HepG2 (cell line): Measurements from ENCODE around the gene MLYCD. TPM values are rescaled to one million over a fixed set of nuclear protein-coding genes. Genes with fewer than 3 reads are reported as not detected.

Experiments
- ATAC-seq: fragments of 200-7000 bp; cut with Tn5 transposase; 3 replicates; pipeline ENCODE4 v1.9.1; 2020; ENCODE audit warnings: mild to moderate bottlenecking, moderate library complexity
- BruUV-seq: library from RNA; stranded (reverse); fragments of 400-500 nt; replicated peaks from 2 replicates; lab custom pipeline; 2021; lab: Mats Ljungman, UMichigan
- CTCF ChIA-PET: fragments of 300-600 bp; formaldehyde crosslinking; extraction: SDS; loops from one replicate; lab custom pipeline; 2021; ENCODE audit warnings: low total read pairs, inconsistent platforms, low intra/inter-chr PET ratio; lab: Yijun Ruan, JAX
- POLR2A ChIA-PET: fragments of 350-600 bp; sonication (Branson Sonifier 250); formaldehyde crosslinking; loops from one replicate; lab custom pipeline; 2020; ENCODE audit warnings: antibody characterized with exemption, inconsistent platforms; lab: Yijun Ruan, JAX
- DNase-seq: peaks from one replicate; pipeline ENCODE4 v3.0.0-alpha.2; 2015; ENCODE audit warnings: low spot score
- FAIRE-seq: peaks from 3 replicates; lab custom pipeline; 2011; peaks lifted over from hg19 to GRCh38; lab: Jason Lieb, UNC
- H2AFZ ChIP-seq: one replicate; pipeline ENCODE4 v1.6.1; 2011; ENCODE audit warnings: low read length, inconsistent platforms
- H3K27ac ChIP-seq: fragments of 300-600 bp; 3 replicates; pipeline ENCODE4 v1.8.0; 2011; ENCODE audit warnings: mixed run types, mild to moderate bottlenecking, mixed read lengths, low read length, inconsistent platforms; ENCODE audit not compliant: insufficient read depth; ENCODE audit errors: extremely low read length
- H3K27me3 ChIP-seq, 2 experiments: fragments of 200-600 bp in 1 of 2; 2 replicates in 1 of 2; 3 replicates in 1 of 2; pipeline versions ENCODE4 v1.6.0 to v1.8.0; 2011; ENCODE audit warnings: low read length in 2 of 2, mild to moderate bottlenecking in 2 of 2, moderate library complexity in 2 of 2, inconsistent platforms in 1 of 2; ENCODE audit not compliant: insufficient read depth in 2 of 2, control insufficient read depth in 1 of 2
- H3K36me3 ChIP-seq, 2 experiments: fragments of 200-600 bp in 1 of 2; replicated peaks in 1 of 2; 2 replicates in 1 of 2; 3 replicates in 1 of 2; pipeline versions ENCODE4 v1.5.1 to v1.8.0; 2011; ENCODE audit warnings: low read length in 2 of 2, inconsistent platforms in 1 of 2; ENCODE audit not compliant: insufficient read depth in 2 of 2, control insufficient read depth in 1 of 2
- H3K4me1 ChIP-seq: 2 replicates; pipeline ENCODE4 v1.5.1; 2012; ENCODE audit warnings: low read length, inconsistent platforms; ENCODE audit not compliant: insufficient read depth
- H3K4me2 ChIP-seq: 2 replicates; pipeline ENCODE4 v1.6.0; 2011; ENCODE audit warnings: low read depth, low read length, inconsistent platforms
- H3K4me3 ChIP-seq, 3 experiments: fragments of 200-600 bp in 1 of 3; sonication (generic), shearing (Covaris generic) in 1 of 3; replicated peaks in 1 of 3; 2 replicates each; pipeline ENCODE4 v1.5.1; 2011 to 2016; ENCODE audit warnings: low read length in 3 of 3, inconsistent platforms in 2 of 3, low read depth in 2 of 3, mild to moderate bottlenecking in 2 of 3, control low read depth in 1 of 3, mixed read lengths in 1 of 3; ENCODE audit not compliant: insufficient read depth in 1 of 3
- H3K79me2 ChIP-seq: one replicate; pipeline ENCODE4 v1.6.1; 2011; ENCODE audit warnings: low read length, inconsistent platforms; ENCODE audit not compliant: insufficient read depth
- H3K9ac ChIP-seq: 2 replicates; pipeline ENCODE4 v1.6.0; 2011; ENCODE audit warnings: mild to moderate bottlenecking, low read depth, low read length, inconsistent platforms; ENCODE audit not compliant: insufficient read depth
- H3K9me3 ChIP-seq: 2 replicates; pipeline ENCODE4 v1.5.1; 2012; ENCODE audit warnings: mild to moderate bottlenecking, low read length
- H4K20me1 ChIP-seq: 2 replicates; pipeline ENCODE4 v1.6.0; 2011; ENCODE audit warnings: inconsistent platforms, mild to moderate bottlenecking, low read length, moderate library complexity; ENCODE audit not compliant: insufficient read depth
- AGO2 ChIP-seq: fragments of 200-400 bp; formaldehyde crosslinking; optimal IDR thresholded peaks from 2 replicates; pipeline ENCODE3; 2017; ENCODE audit warnings: mild to moderate bottlenecking, low read depth, low read length, moderate library complexity
- ARNT ChIP-seq: fragments of 450-650 bp; IDR thresholded peaks from 2 replicates; pipeline ENCODE4 v1.6.1; 2017
- CREM ChIP-seq, 2 experiments: sonication (generic) in 1 of 2; formaldehyde crosslinking in 1 of 2; IDR thresholded peaks; 2 replicates each; pipeline versions ENCODE4 v1.4.0 to v1.6.1; 2016 to 2020; ENCODE audit warnings: antibody characterized with exemption in 1 of 2, mild to moderate bottlenecking in 1 of 2, missing genetic modification reagents in 1 of 2
- GZF1 ChIP-seq: sonication (generic); formaldehyde crosslinking; IDR thresholded peaks from 2 replicates; pipeline ENCODE4 v1.5.1; 2020; ENCODE audit warnings: mild to moderate bottlenecking, missing genetic modification reagents
- MYC ChIP-seq: sonication (generic); formaldehyde crosslinking; IDR thresholded peaks from 2 replicates; pipeline ENCODE4 v1.9.0; 2021; ENCODE audit warnings: missing genetic modification reagents, borderline replicate concordance
- MYNN ChIP-seq: sonication (generic); formaldehyde crosslinking; IDR thresholded peaks from 2 replicates; pipeline ENCODE4 v1.4.0; 2020; ENCODE audit warnings: mild to moderate bottlenecking, low read depth, missing genetic modification reagents
- PHF8 ChIP-seq: sonication (generic); formaldehyde crosslinking; IDR thresholded peaks from 2 replicates; pipeline ENCODE4 v1.5.0; 2020; ENCODE audit warnings: missing genetic modification reagents
- RARA ChIP-seq: IDR thresholded peaks from 2 replicates; pipeline ENCODE4 v1.6.1; 2016; ENCODE audit warnings: missing genetic modification reagents, missing compliant biosample characterization
- SMAD3 ChIP-seq: sonication (generic); formaldehyde crosslinking; IDR thresholded peaks from 2 replicates; pipeline ENCODE4 v1.4.0; 2020; ENCODE audit warnings: missing genetic modification reagents
- SOX5 ChIP-seq: IDR thresholded peaks from 2 replicates; pipeline ENCODE4 v1.6.1; 2016; ENCODE audit warnings: borderline replicate concordance
- TBX2 ChIP-seq: sonication (generic); formaldehyde crosslinking; IDR thresholded peaks from 2 replicates; pipeline ENCODE4 v1.5.0; 2020; ENCODE audit warnings: missing genetic modification reagents, mild to moderate bottlenecking, borderline replicate concordance
- U2AF1 ChIP-seq: fragments of 200-400 bp; formaldehyde crosslinking; optimal IDR thresholded peaks from 2 replicates; pipeline ENCODE3; 2017; ENCODE audit warnings: mild to moderate bottlenecking, low read depth, low read length
- ZNF460 ChIP-seq: sonication (generic); formaldehyde crosslinking; IDR thresholded peaks from 2 replicates; pipeline ENCODE4 v1.5.1; 2020; ENCODE audit warnings: missing genetic modification reagents, mild to moderate bottlenecking, borderline replicate concordance
- ZNF879 ChIP-seq: sonication (generic); formaldehyde crosslinking; IDR thresholded peaks from 2 replicates; pipeline ENCODE4 v1.8.1; 2023; ENCODE audit warnings: missing genetic modification reagents
- ZZZ3 ChIP-seq: sonication (generic); formaldehyde crosslinking; IDR thresholded peaks from 2 replicates; pipeline ENCODE4 v1.4.0; 2020; ENCODE audit warnings: missing genetic modification reagents, mild to moderate bottlenecking, borderline replicate concordance
- whole genome bisulfite sequencing: methylation state at CpG from one replicate; pipeline ENCODE4 v1.1.6; 2017; ENCODE audit warnings: low lambda C conversion rate; 5-methylcytosine and 5-hydroxymethylcytosine counted together
- in situ Hi-C: cut with HindIII; loops from 2 replicates; pipeline ENCODE4 v1.10.0; 2017; ENCODE audit warnings: low pct_unique_long_range_greater_than_20kb; ENCODE audit not compliant: extremely low pct_ligation_motif_present
- intact Hi-C: fragments of 100-400 bp; cut with micrococcal nuclease; formaldehyde crosslinking; loops from one replicate; pipeline ENCODE4 v1.10.0; 2022; ENCODE audit not compliant: unreplicated experiment
- polyA plus RNA-seq, 8 experiments: library from polyadenylated mRNA; depleted of rRNA in 3 of 8; stranded (reverse) in 7 of 8; unstranded in 1 of 8; fragments of >200 nt; fragmentation: Illumina TruSeq in 4 of 8; extraction: Trizol in 4 of 8; gene quantifications; 2 replicates each; pipeline versions ENCODE4 v1.2.1 to v1.2.3, GENCODE V29; 2011 to 2016; ENCODE audit warnings: low read depth in 4 of 8, missing spikeins in 1 of 8, mixed read lengths in 1 of 8; ENCODE audit not compliant: insufficient read depth in 1 of 8
- total RNA-seq, 5 experiments: library from RNA; depleted of rRNA; stranded (reverse); fragments of >200 nt; fragmentation: Illumina TruSeq; extraction: Trizol; gene quantifications; 2 replicates each; pipeline ENCODE4 v1.2.3, GENCODE V29; 2016; ENCODE audit warnings: low read depth in 1 of 5
- TF ChIP-seq, protein P1 (sequence below): sonication (generic); formaldehyde crosslinking; IDR thresholded peaks from 2 replicates; pipeline ENCODE4 v1.4.0; 2020; ENCODE audit warnings: mild to moderate bottlenecking, missing genetic modification reagents
- TF ChIP-seq, protein P2 (sequence below): fragments of 450-650 bp; IDR thresholded peaks from 2 replicates; pipeline ENCODE4 v1.6.1; 2017; ENCODE audit warnings: mild to moderate bottlenecking

Gene MLYCD
- total and polyA plus RNA-seq, 2 of the 13 experiments (the other 11 are each of a cell fraction or from before 2014, with no cell fraction given): 1.8 to 4.0 TPM

DNA sequence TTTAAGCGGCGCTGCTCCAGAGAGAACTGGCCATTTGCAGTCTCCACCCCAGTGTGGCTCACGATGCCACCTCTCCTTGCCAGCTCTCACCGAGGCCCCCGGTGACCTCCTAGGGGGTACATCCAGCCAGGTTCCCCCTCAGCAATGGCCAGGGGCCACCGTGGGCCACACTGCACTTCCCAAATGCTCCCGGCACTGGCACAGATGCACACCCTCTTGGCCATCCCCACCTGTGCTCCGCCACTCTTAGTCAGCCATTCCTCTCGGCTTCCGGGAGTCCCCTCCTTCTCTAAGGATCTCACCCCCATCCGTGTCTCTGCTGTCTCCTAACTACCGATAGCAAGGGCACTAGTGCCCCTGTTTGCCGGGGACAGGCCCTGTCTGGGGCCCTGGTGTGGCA, 25.8 kb downstream of the MLYCD start:
- H3K36me3 ChIP-seq: peaks cover 0 to 2% of the 10 kb centered on the region in 2 experiments; a peak in 3 of 5 replicates
- H3K9me3 ChIP-seq: no peaks in the 10 kb centered on the region
- no peak overlapping the region for H3K4me3 ChIP-seq
- H3K4me1 ChIP-seq: peaks cover 33% of the 10 kb centered on the region
- no peaks in the 10 kb centered on the region for H3K79me2 ChIP-seq
- DNase-seq: no peak
- no peak overlapping the region for H3K9ac ChIP-seq
- no peak overlapping the region for H3K4me2 ChIP-seq
- no peaks in the 10 kb centered on the region for H4K20me1 ChIP-seq
- 83% methylated on average over 13 of the region's 13 CpGs for WGBS
- intact Hi-C loops (no loop called here), in situ Hi-C loops (loop anchor here (10.0 kb wide), 1 partner anchor 120 kb away; the partner anchor contains the start of gene SLC38A8)
- no peak for ATAC-seq
- no peak for FAIRE-seq
- BruUV-seq: no TSS peak
- peaks cover 0 to under 1% of the 10 kb centered on the region in 2 experiments; a peak in 1 of 5 replicates for H3K27me3 ChIP-seq
- ChIA-PET CTCF (interaction anchor here (3.0 kb wide), 1 partner anchor 141 kb away, joined by 9 read pairs; no protein-coding TSS in a partner anchor), POLR2A (no interaction called here)
- TF ChIP-seq CREM (IDR thresholded peaks at IDR 0.05): no peak
- TF ChIP-seq CREM (CRISPR knock-in tag; IDR thresholded peaks at IDR 0.05): no peak
- TF ChIP-seq AGO2: no peak
- TF ChIP-seq RARA (CRISPR knock-in tag): no peak
- no peak for TF ChIP-seq SMAD3 (CRISPR knock-in tag)
- TF ChIP-seq ARNT: no peak
- no peak for TF ChIP-seq ZNF879 (CRISPR knock-in tag)
- TF ChIP-seq ZNF460: no peak
- no peak for TF ChIP-seq U2AF1
- no peak for TF ChIP-seq SOX5
- no peak for TF ChIP-seq GZF1
- no peak for TF ChIP-seq PHF8 (CRISPR knock-in tag)
- TF ChIP-seq ZZZ3 (CRISPR knock-in tag): no peak
- TF ChIP-seq MYNN (CRISPR knock-in tag): no peak
- TF ChIP-seq TBX2 (CRISPR knock-in tag): no peak
- TF ChIP-seq, protein P1, sequence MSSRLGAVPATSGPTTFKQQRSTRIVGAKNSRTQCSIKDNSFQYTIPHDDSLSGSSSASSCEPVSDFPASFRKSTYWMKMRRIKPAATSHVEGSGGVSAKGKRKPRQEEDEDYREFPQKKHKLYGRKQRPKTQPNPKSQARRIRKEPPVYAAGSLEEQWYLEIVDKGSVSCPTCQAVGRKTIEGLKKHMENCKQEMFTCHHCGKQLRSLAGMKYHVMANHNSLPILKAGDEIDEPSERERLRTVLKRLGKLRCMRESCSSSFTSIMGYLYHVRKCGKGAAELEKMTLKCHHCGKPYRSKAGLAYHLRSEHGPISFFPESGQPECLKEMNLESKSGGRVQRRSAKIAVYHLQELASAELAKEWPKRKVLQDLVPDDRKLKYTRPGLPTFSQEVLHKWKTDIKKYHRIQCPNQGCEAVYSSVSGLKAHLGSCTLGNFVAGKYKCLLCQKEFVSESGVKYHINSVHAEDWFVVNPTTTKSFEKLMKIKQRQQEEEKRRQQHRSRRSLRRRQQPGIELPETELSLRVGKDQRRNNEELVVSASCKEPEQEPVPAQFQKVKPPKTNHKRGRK (CRISPR knock-in tag): no peak
- TF ChIP-seq, protein P2, sequence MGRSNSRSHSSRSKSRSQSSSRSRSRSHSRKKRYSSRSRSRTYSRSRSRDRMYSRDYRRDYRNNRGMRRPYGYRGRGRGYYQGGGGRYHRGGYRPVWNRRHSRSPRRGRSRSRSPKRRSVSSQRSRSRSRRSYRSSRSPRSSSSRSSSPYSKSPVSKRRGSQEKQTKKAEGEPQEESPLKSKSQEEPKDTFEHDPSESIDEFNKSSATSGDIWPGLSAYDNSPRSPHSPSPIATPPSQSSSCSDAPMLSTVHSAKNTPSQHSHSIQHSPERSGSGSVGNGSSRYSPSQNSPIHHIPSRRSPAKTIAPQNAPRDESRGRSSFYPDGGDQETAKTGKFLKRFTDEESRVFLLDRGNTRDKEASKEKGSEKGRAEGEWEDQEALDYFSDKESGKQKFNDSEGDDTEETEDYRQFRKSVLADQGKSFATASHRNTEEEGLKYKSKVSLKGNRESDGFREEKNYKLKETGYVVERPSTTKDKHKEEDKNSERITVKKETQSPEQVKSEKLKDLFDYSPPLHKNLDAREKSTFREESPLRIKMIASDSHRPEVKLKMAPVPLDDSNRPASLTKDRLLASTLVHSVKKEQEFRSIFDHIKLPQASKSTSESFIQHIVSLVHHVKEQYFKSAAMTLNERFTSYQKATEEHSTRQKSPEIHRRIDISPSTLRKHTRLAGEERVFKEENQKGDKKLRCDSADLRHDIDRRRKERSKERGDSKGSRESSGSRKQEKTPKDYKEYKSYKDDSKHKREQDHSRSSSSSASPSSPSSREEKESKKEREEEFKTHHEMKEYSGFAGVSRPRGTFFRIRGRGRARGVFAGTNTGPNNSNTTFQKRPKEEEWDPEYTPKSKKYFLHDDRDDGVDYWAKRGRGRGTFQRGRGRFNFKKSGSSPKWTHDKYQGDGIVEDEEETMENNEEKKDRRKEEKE: no peak
- TF ChIP-seq MYC (CRISPR knock-in tag): no peak
- no peak overlapping the region for H3K27ac ChIP-seq
- H2AFZ ChIP-seq: no peak overlapping the region
